ENCODE data around the gene MYH9.

DNA sequence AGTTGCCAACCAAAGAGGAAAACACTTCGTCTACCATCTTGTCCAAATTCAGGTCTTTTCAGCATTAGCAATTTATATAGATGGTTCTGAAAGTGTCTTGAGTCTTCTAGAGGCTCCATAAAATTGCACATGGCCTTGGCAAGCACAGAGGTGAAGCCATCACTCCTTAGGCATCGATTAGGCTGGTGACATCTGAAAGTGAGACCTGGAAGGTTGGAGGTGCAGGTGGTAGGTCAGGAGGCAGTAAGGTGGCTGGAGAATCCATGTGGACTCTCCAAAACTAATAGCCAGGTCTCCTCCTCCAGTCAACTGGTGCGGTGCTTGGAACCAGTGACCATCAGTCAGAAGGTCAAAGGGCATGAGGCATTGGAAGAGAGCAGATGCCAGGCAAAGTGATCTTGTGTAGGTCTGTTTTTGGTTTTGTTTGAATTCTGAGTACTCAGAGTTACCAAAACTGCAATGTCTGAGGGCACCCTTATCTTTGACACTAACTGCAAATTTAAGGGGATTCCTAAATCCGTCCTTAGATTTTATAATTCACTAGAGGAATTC, 141.9 kb downstream of the MYH9 start:
- TF ChIP-seq, protein P1, sequence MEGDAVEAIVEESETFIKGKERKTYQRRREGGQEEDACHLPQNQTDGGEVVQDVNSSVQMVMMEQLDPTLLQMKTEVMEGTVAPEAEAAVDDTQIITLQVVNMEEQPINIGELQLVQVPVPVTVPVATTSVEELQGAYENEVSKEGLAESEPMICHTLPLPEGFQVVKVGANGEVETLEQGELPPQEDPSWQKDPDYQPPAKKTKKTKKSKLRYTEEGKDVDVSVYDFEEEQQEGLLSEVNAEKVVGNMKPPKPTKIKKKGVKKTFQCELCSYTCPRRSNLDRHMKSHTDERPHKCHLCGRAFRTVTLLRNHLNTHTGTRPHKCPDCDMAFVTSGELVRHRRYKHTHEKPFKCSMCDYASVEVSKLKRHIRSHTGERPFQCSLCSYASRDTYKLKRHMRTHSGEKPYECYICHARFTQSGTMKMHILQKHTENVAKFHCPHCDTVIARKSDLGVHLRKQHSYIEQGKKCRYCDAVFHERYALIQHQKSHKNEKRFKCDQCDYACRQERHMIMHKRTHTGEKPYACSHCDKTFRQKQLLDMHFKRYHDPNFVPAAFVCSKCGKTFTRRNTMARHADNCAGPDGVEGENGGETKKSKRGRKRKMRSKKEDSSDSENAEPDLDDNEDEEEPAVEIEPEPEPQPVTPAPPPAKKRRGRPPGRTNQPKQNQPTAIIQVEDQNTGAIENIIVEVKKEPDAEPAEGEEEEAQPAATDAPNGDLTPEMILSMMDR (IDR thresholded peaks at IDR 0.05) = no peak
- no peak for TF ChIP-seq EZH2 (IDR thresholded peaks at IDR 0.05; ENCODE audit: borderline replicate concordance, insufficient read depth, low read depth, low read length, poor library complexity, severe bottlenecking)
